22Rv1 (cell line): ENCODE results near the gene MAN1A1.

Source experiments
- ZFX ChIP-seq: fragments of 450-650 bp; IDR thresholded peaks from 2 replicates; pipeline ENCODE4 v1.6.1; 2017; ENCODE audit warnings: antibody characterized with exemption, borderline replicate concordance
- TF ChIP-seq, protein P1 (sequence below): fragments of 450-650 bp; IDR thresholded peaks from 2 replicates; pipeline ENCODE4 v1.5.1; 2017; ENCODE audit warnings: mild to moderate bottlenecking

DNA sequence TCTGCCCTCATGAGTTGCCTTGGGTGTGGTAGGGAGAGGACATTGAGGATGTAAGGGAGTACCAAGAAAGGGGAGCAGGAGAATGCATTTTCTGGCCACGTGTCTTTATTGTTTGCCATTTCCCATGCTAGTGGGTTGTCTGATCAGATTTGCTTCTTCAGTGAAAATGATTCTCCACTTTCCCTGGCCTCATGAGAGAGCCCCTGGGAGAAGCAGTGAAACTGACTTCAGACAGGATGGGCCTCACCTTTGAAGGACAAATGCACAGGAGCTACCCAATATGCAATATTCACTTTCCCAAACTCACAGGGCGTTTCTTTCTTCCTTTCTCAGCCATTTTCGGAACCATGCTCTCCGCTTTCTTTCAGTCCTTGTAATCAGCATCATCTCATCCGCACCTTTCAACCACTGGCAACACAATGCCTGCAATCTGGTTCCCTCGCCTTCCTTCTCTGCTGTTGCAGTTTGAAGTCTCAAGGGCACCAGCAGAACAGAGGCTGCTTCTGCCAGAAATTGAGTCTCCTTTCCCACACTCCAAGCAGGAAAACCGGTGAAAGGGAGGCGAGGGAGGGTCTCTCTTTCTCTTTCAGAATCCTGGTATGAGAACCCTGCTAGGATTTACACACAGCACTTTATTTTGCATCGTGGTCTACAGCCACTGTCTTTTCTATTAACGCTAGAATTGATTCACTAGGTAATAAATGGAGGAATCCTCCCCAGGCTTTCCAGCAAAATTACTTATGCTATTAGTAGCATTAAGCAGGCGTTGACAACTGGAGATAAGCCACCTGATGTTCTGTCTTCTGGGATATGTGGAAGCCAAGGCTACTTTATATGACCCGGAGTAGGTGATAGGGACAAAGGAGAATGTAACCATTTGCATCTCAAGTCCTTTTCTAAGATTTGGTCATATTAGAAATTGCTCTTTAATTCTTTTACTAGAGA, 209.1 kb downstream of the MAN1A1 start:
- TF ChIP-seq, protein P1, sequence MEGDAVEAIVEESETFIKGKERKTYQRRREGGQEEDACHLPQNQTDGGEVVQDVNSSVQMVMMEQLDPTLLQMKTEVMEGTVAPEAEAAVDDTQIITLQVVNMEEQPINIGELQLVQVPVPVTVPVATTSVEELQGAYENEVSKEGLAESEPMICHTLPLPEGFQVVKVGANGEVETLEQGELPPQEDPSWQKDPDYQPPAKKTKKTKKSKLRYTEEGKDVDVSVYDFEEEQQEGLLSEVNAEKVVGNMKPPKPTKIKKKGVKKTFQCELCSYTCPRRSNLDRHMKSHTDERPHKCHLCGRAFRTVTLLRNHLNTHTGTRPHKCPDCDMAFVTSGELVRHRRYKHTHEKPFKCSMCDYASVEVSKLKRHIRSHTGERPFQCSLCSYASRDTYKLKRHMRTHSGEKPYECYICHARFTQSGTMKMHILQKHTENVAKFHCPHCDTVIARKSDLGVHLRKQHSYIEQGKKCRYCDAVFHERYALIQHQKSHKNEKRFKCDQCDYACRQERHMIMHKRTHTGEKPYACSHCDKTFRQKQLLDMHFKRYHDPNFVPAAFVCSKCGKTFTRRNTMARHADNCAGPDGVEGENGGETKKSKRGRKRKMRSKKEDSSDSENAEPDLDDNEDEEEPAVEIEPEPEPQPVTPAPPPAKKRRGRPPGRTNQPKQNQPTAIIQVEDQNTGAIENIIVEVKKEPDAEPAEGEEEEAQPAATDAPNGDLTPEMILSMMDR, result no peak
- no peak for TF ChIP-seq ZFX
